ENCODE results near the gene KRTAP2-3.

KRTAP2-3 gene

DNA sequence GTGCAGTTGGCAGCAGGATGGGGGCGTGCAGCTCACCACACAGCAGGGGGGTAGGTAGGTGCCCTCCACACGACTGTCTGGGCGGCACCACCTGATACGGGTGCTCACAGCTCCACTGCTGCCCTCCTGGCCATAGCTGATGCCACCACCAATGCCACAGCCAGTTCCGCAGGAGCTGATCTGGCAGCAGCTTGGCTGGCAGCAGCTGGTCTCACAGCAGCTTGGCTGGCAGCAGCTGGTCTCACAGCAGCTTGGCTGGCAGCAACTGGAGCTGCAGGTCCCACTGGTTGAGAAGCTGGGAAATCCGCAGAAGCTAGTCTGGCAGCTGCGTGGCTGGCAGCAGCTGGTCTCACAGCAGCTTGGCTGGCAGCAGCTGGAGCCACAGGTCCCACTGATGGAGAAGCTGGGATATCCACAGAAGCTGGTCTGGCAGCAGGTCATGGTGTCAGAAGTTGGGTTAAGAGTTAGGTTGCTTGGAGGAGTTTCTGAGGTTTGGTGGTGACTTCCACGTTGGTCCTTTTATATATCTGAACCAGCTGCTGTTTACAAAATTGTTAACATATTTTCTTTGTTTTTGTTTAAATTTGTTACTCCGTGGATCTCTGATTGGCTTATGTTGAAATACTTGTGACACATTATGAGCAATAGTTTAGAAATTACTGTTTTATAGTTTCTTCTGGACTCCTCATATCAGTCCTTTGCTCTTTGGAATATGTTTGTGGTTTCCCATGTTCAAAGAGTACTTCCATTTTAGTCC lies 33.0 kb downstream of the KRTAP2-3 start, which contains the start of gene KRTAP1-5:
KRTAP1-5 (minus strand) TSS at position 494 of the 757 bp plus-strand sequence; CDS start at position 441, 53 bp downstream.
- TF ChIP-seq CTCF (IDR thresholded peaks at IDR 0.05; ENCODE audit: borderline replicate concordance, insufficient read depth, low read depth, low read length) = no peak

GRCh38 chr17:41024697-41025096 lies 35.2 kb downstream of the KRTAP2-3 start:
- no peak for TF ChIP-seq CTCF (IDR thresholded peaks at IDR 0.05; ENCODE audit: borderline replicate concordance, insufficient read depth, low read depth, low read length)
- H3K4me3 ChIP-seq (ENCODE audit: low read depth, low read length) = no peak overlapping the region

More for the DNA sequence above, 33.0 kb downstream of the KRTAP2-3 start, which contains the start of gene KRTAP1-5:
- H3K4me3 ChIP-seq (ENCODE audit: low read depth, low read length) = no peak within 1 kb of the TSS

DNA sequence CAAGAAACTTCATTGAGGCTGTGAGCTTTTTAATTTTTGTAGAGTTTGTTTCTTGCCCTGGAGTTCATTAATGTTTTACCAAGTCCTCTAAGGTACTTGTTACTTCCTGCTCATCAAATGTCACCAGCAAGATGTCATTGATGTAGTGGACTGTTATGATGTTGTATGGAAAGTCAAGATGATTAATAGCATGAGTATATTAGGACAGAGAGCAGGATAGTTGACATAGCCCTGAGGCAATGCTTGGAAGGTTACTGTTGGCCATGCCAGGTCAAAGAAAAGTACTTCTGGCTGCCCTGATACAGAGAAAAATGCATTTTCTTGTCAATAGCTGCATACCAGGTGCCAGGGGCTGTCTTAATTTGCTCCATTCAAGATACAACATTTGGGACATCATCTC lies 39.6 kb downstream of the KRTAP2-3 start:
- H3K4me3 ChIP-seq (ENCODE audit: low read depth, low read length) = no peak overlapping the region
- no peak for TF ChIP-seq CTCF (IDR thresholded peaks at IDR 0.05; ENCODE audit: borderline replicate concordance, insufficient read depth, low read depth, low read length)

DNA sequence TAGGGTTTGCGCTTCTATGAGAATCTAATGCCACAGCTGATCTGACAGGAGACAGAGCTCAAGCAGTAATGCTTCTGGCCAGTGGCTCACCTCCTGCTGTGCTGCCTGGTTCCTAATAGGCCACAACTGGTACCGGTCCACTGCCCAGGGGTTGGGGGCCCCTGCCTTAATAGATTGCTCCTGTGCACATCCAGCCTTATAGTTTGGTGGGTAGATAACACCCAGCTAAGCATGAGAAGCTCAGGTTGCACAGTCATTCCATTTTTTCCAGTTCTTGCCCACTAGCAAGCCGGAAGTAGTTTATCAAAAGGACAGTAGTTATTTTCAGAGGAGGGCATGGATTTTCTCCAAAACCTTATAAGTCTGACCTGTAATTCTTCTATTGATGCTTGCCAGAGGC lies 40.5 kb downstream of the KRTAP2-3 start:
- no peak overlapping the region for H3K4me3 ChIP-seq (ENCODE audit: low read depth, low read length)
- TF ChIP-seq CTCF (IDR thresholded peaks at IDR 0.05; ENCODE audit: borderline replicate concordance, insufficient read depth, low read depth, low read length) = no peak

- TF ChIP-seq CTCF (IDR thresholded peaks at IDR 0.05; ENCODE audit: borderline replicate concordance, insufficient read depth, low read depth, low read length) = no peak
- H3K4me3 ChIP-seq (ENCODE audit: low read depth, low read length) = no peak overlapping the region
These were observed 41.4 kb downstream of the KRTAP2-3 start for GRCh38 chr17:41018541-41018940.

DNA sequence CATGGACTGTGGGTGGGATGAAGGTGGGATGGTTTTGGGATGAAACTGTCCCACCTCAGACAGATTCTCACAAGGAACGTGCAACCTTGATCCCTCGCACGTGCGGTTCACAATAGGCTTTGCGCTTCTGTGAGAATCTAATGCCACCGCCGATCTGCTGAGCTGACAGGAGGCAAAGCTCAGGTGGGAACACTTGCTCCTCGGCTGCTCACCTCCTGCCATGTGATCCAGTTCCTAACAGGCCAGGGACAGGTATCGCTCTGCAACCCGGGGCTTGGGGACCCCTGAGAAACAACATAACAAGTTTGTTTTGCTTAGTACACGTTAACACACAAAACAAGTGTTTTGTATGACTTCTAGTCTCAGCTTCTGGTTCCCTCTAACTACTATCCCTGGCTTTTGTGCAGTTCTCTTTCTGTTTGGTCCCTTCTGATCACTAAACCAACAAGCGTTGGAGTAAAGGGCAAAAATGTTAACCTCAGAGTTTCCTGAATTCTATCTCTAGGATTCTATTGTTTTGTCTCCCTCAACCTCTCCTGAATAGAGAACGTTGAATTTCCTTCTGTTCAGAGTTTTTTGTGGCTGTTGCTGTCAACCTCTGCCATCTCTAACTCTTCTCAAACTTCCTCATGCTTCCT lies 43.2 kb downstream of the KRTAP2-3 start:
- H3K4me3 ChIP-seq (ENCODE audit: low read depth, low read length) = no peak overlapping the region

More for the DNA sequence above, 43.2 kb downstream of the KRTAP2-3 start:
- no peak for TF ChIP-seq CTCF (IDR thresholded peaks at IDR 0.05; ENCODE audit: borderline replicate concordance, insufficient read depth, low read depth, low read length)

Data from GM12875 (cell line).